ENCODE data around the gene C1QTNF9. TPM values are rescaled to one million over a fixed set of nuclear protein-coding genes. Genes with fewer than 3 reads are reported as not detected.

Gene C1QTNF9
- total RNA-seq, 1 experiment from 2014 or later, result not detected

DNA sequence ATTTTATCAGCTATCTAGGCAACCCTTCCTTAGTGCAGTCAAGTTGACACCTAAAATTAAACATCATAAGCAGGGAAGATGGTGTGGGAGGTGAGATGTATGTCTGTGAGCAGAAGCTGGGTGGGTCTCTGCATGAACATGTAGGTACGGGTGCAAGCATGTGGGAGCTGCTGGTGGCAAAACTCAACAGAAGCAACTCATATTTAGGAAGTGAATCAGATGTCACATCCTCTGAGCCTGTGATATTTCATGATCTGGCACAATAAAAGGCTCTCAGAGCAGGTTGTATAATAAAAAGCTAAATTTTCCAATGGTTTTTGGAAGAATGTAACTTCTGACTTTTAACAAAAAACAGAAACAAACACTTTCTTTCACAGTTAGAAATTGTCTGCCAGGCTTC lies 44.4 kb downstream of the C1QTNF9 start:
- TF ChIP-seq, protein P1, sequence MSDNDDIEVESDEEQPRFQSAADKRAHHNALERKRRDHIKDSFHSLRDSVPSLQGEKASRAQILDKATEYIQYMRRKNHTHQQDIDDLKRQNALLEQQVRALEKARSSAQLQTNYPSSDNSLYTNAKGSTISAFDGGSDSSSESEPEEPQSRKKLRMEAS (IDR thresholded peaks at IDR 0.05), result no peak
- TF ChIP-seq SRF (IDR thresholded peaks at IDR 0.05; ENCODE audit: low read depth), result no peak
- TF ChIP-seq, protein P2, sequence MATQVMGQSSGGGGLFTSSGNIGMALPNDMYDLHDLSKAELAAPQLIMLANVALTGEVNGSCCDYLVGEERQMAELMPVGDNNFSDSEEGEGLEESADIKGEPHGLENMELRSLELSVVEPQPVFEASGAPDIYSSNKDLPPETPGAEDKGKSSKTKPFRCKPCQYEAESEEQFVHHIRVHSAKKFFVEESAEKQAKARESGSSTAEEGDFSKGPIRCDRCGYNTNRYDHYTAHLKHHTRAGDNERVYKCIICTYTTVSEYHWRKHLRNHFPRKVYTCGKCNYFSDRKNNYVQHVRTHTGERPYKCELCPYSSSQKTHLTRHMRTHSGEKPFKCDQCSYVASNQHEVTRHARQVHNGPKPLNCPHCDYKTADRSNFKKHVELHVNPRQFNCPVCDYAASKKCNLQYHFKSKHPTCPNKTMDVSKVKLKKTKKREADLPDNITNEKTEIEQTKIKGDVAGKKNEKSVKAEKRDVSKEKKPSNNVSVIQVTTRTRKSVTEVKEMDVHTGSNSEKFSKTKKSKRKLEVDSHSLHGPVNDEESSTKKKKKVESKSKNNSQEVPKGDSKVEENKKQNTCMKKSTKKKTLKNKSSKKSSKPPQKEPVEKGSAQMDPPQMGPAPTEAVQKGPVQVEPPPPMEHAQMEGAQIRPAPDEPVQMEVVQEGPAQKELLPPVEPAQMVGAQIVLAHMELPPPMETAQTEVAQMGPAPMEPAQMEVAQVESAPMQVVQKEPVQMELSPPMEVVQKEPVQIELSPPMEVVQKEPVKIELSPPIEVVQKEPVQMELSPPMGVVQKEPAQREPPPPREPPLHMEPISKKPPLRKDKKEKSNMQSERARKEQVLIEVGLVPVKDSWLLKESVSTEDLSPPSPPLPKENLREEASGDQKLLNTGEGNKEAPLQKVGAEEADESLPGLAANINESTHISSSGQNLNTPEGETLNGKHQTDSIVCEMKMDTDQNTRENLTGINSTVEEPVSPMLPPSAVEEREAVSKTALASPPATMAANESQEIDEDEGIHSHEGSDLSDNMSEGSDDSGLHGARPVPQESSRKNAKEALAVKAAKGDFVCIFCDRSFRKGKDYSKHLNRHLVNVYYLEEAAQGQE (IDR thresholded peaks at IDR 0.05; ENCODE audit: low read depth), result no peak
- no peak for TF ChIP-seq JUND (IDR thresholded peaks at IDR 0.05)
- Histone ChIP-seq H4K20me1 (ENCODE audit: insufficient read depth) (no peaks in the 10 kb centered on the region), H2AFZ (ENCODE audit: low read depth, low read length, poor library complexity, severe bottlenecking) (no peak overlapping the region), H3K27ac (ENCODE audit: low read depth, low read length) (no peak overlapping the region), H3K79me2 (ENCODE audit: insufficient read depth, low read length) (no peaks in the 10 kb centered on the region), H3K4me1 (ENCODE audit: control insufficient read depth in 1 of 2, insufficient read depth in 2 of 2, low read length in 2 of 2) (peaks cover 14 to 16% of the 10 kb centered on the region in 2 experiments), H3K36me3 (ENCODE audit: control insufficient read depth in 1 of 2, insufficient read depth in 2 of 2, low read length in 2 of 2) (no peaks in the 10 kb centered on the region), H3K27me3 (ENCODE audit: insufficient read depth, low read length) (no peaks in the 10 kb centered on the region), H3K9me2 (ENCODE audit: insufficient read depth) (no peaks in the 10 kb centered on the region), H3K9ac (ENCODE audit: low read length) (no peak overlapping the region), H3K9me3 (ENCODE audit: control insufficient read depth in 1 of 2, insufficient read depth in 1 of 2, low read depth in 1 of 2, low read length in 2 of 2) (no peaks in the 10 kb centered on the region), H3K4me3 (replicated peaks in 1 of 2; ENCODE audit: low read depth in 1 of 2, low read length in 2 of 2) (no peak overlapping the region), H3K4me2 (ENCODE audit: low read length) (no peak overlapping the region)
- ATAC-seq, result no peak
- RAD21 ChIA-PET (ENCODE audit: low non-redundant PET in 1 of 2, low total read pairs in 2 of 2, uncharacterized antibody in 2 of 2, unreplicated experiment in 2 of 2), result no interaction called here
- no TSS peak for BruUV-seq (replicated peaks)
- intact Hi-C loops (cut with micrococcal nuclease), result no loop called here
- POLR2A ChIA-PET, result no interaction called here
- DNase-seq (ENCODE audit: low read depth, low spot score), result no peak
- CTCF ChIA-PET, result no interaction called here

DNA sequence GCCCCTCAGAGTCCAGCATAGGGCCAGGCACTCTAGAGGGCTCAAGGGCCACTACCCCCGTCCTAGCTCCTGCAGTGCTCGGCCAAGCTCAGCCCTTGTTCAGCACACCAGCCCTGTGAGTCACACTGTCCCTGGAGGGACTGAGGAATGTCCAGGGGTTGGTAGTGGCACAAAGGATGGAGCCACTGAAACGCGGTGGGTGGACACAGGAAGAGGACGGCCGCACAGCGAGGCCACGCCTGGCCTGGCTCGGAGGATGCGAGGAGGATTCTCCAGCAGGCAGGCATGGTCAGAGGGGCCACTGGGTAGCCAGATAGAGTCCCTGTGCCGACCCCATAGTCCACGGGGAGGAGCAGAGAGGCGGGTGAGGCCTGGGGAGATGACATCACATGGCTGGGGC lies 45.7 kb downstream of the C1QTNF9 start:
- peaks cover 0 to 2% of the 10 kb centered on the region in 2 experiments; a peak in 2 of 4 replicates for H3K4me1 ChIP-seq (ENCODE audit: control insufficient read depth in 1 of 2, insufficient read depth in 2 of 2, low read length in 2 of 2)
- no peaks in the 10 kb centered on the region for H3K27me3 ChIP-seq (ENCODE audit: insufficient read depth, low read length)
- ATAC-seq (no peak), DNase-seq (ENCODE audit: low read depth, low spot score) (no peak)
- ChIA-PET CTCF (no interaction called here), POLR2A (no interaction called here), RAD21 (ENCODE audit: low non-redundant PET in 1 of 2, low total read pairs in 2 of 2, uncharacterized antibody in 2 of 2, unreplicated experiment in 2 of 2) (no interaction called here)
- no peak overlapping the region for H3K27ac ChIP-seq (ENCODE audit: low read depth, low read length)
- no peaks in the 10 kb centered on the region for H3K9me2 ChIP-seq (ENCODE audit: insufficient read depth)
- H3K9ac ChIP-seq (ENCODE audit: low read length), result no peak overlapping the region
- no peak for TF ChIP-seq EZH2phosphoT487 (IDR thresholded peaks at IDR 0.05; ENCODE audit: borderline replicate concordance)
- TF ChIP-seq SP1 (IDR thresholded peaks at IDR 0.05; ENCODE audit: low read depth), result no peak
- no peak for TF ChIP-seq ZNF274 (IDR thresholded peaks at IDR 0.05; ENCODE audit: low read depth, low read length)
- no peak for TF ChIP-seq SIN3A (IDR thresholded peaks at IDR 0.05; ENCODE audit: low read depth)
- TF ChIP-seq, protein P3, sequence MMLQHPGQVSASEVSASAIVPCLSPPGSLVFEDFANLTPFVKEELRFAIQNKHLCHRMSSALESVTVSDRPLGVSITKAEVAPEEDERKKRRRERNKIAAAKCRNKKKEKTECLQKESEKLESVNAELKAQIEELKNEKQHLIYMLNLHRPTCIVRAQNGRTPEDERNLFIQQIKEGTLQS (IDR thresholded peaks at IDR 0.05), result no peak
- TF ChIP-seq, protein P2 (IDR thresholded peaks at IDR 0.05; ENCODE audit: low read depth), result no peak
- TF ChIP-seq CEBPB (IDR thresholded peaks at IDR 0.05; ENCODE audit: low read depth), result no peak
- no peaks in the 10 kb centered on the region for H3K9me3 ChIP-seq (ENCODE audit: control insufficient read depth in 1 of 2, insufficient read depth in 1 of 2, low read depth in 1 of 2, low read length in 2 of 2)
- no peak overlapping the region for H3K4me2 ChIP-seq (ENCODE audit: low read length)
- H4K20me1 ChIP-seq (ENCODE audit: insufficient read depth), result no peaks in the 10 kb centered on the region
- no peaks in the 10 kb centered on the region for H3K36me3 ChIP-seq (ENCODE audit: control insufficient read depth in 1 of 2, insufficient read depth in 2 of 2, low read length in 2 of 2)
- intact Hi-C loops (cut with micrococcal nuclease), result no loop called here
- no peaks in the 10 kb centered on the region for H3K79me2 ChIP-seq (ENCODE audit: insufficient read depth, low read length)
- no TSS peak for BruUV-seq (replicated peaks)
- H3K4me3 ChIP-seq (replicated peaks in 1 of 2; ENCODE audit: low read depth in 1 of 2, low read length in 2 of 2), result no peak overlapping the region
- no peak overlapping the region for H2AFZ ChIP-seq (ENCODE audit: low read depth, low read length, poor library complexity, severe bottlenecking)

Data from HCT116 (cell line).